ENCODE results near the gene NEU3.
"Not testable (repeated sequence)": the region's sequence is repeated elsewhere in the genome, so short reads cannot be mapped to it uniquely, and the experiment has no call there.

The NEU3 gene

GRCh38 chr11:75029836-75030631, 41.3 kb downstream of the NEU3 start:
- DNase-seq (ENCODE audit: low read depth in 2 of 2), result no peak

DNA sequence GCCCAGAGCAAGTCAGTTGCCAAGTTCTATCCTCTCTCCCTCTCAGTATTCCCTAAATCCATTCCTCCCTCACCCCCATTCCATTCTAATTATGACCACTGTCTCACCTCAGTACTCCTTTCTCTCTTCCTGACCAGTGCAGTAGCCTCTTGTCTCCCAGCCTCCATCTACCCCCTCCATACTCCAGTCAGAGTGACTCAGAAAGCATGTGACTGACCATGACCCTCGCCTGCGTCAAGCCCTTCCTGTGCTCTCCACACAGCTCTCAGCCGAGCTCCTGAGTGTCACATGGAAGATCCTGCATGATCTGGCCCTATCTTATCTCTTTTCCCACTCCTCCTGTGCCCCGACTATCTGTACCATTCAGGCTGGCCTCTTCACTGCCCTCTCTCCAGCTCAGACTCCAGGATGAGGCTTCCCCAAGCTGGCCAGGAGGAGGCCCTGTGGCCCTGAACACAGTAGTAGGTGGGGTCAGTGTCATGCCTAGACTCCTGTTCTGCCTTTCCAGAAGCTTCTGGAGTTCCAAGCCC, 42.6 kb downstream of the NEU3 start:
- DNase-seq (ENCODE audit: low read depth in 2 of 2), result no peak

- DNase-seq (ENCODE audit: low read depth in 2 of 2), result peak in 1 of 2 experiments; percentile 31
Measured at GRCh38 chr11:75031771-75032549, 43.2 kb downstream of the NEU3 start.

DNA sequence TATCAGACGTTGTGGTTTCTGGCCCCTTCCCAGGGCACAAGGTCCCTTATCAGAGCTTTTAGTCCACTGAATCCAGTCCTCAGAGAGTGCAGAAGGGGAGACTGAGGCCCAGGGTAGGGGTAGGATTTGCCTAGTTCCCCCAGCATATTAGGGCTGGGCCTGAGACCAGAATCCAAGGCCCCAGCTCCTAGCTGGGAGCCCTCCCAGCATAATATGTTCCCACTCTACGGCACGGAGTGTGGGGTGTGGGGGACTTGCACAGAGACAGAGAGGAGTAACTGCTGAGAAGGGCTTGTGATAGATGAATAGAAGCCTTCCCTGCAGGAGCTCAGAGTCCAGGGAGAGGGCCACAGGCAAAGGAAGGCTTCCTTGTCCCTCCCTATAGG, 43.8 kb downstream of the NEU3 start:
- DNase-seq (ENCODE audit: low read depth in 2 of 2), result no peak

DNA sequence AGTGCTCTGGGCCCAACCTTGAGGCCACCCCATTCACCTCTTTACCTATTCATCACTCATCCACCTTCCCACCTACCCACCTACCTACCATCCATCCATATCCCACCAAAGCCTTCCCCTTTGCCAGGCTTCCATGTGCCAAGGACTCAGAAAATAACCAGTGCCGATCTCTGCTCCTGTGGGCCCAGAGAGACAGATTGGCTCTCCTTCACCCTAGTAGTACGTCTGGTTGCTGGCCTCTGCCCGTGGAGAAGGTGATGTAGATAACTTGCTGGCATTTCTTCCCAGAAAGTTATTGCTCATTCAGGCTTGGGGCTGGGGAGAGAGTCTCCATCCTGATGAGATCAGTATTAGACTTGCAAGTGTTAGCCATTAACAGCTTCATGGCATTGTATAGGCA, 45.2 kb downstream of the NEU3 start:
- no peak for DNase-seq (ENCODE audit: low read depth in 2 of 2)

- DNase-seq (ENCODE audit: low read depth in 2 of 2), result no peak
Measured at GRCh38 chr11:75035256-75035655, 46.5 kb downstream of the NEU3 start.

GRCh38 chr11:75035911-75036565, 47.3 kb downstream of the NEU3 start:
- DNase-seq (ENCODE audit: low read depth in 2 of 2), result no peak

- no peak for DNase-seq (ENCODE audit: low read depth in 2 of 2)
Measured at GRCh38 chr11:75040167-75040770, 51.5 kb downstream of the NEU3 start.

DNA sequence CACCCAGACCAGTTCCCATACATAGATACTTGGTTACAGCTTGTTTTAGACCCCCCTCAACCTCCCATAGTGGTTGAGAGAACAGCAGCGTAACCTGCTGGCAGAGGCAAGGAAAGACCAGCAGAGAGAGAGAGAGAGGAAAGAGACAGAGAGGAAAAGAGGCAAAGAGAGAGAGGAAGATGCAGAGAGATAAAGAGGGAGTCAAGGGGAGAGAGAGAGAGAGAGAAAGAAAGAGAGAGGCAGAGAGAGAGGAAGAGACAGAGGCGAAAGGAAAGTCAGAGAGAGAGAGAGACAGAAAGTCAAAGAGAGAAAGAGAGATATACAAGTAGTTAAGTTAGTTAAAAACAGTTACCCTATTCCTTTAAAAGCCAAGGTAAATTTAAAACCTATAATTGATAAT, 52.5 kb downstream of the NEU3 start:
- no peak for DNase-seq (ENCODE audit: low read depth in 2 of 2)

- not testable (repeated sequence) for DNase-seq (ENCODE audit: low read depth in 2 of 2)
Measured at GRCh38 chr11:75041821-75042220, 53.1 kb downstream of the NEU3 start.

GRCh38 chr11:75044381-75045170, 55.8 kb downstream of the NEU3 start:
- not testable (repeated sequence) for DNase-seq (ENCODE audit: low read depth in 2 of 2)

GRCh38 chr11:75046668-75047067, 57.9 kb downstream of the NEU3 start:
- DNase-seq (ENCODE audit: low read depth in 2 of 2), result not testable (repeated sequence)

- no peak for DNase-seq (ENCODE audit: low read depth in 2 of 2)
Measured at GRCh38 chr11:75047191-75047590, 58.5 kb downstream of the NEU3 start.

- DNase-seq (ENCODE audit: low read depth in 2 of 2), result not testable (repeated sequence)
Measured at GRCh38 chr11:75049501-75050266, 61.0 kb downstream of the NEU3 start.

GRCh38 chr11:75050516-75050915, 61.8 kb downstream of the NEU3 start:
- DNase-seq (ENCODE audit: low read depth in 2 of 2), result no peak

DNA sequence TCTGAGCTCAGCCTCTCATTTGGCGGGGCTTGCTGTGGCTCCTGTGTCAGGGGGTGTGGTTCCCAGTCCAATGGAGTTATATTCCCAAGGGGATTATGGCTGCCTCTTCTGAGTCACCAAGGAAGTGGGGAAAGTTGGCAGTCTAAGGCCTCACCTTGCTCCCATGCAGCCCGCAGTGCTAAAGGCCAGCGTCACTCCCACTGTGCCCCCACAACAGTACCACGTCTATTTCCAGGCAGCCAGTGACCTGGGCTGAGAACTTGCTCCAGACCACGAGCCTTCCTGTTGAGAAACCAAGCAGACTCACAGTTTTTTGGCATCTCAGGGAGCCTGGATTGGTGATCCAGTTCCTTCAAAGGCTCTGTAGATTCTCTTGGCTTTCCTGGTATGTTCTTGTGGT, 62.3 kb downstream of the NEU3 start:
- DNase-seq (ENCODE audit: low read depth in 2 of 2), result no peak

DNA sequence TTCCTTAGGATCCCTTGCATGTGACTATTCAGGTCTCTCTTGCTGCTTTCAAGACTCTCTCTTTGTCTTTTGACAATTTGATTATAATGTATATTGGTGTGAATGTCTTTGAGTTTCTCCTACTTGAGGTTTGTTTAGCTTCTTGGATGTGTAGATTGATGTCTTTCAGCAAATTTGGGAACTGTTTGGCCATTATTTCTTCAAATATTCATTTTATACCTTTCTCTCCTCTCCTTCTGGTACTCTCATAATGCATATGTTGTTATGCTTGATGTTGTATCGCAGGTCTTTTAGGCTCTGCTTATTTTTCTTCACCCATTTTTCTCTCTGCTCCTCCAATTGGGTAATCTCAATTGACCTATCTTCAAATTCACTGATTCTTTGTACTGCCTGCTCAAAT, 63.7 kb downstream of the NEU3 start:
- no peak for DNase-seq (ENCODE audit: low read depth in 2 of 2)

- no peak for DNase-seq (ENCODE audit: low read depth in 2 of 2)
Measured at GRCh38 chr11:75055511-75055910, 66.8 kb downstream of the NEU3 start.

GRCh38 chr11:75056814-75057213, 68.1 kb downstream of the NEU3 start:
- DNase-seq (ENCODE audit: low read depth in 2 of 2), result no peak

DNA sequence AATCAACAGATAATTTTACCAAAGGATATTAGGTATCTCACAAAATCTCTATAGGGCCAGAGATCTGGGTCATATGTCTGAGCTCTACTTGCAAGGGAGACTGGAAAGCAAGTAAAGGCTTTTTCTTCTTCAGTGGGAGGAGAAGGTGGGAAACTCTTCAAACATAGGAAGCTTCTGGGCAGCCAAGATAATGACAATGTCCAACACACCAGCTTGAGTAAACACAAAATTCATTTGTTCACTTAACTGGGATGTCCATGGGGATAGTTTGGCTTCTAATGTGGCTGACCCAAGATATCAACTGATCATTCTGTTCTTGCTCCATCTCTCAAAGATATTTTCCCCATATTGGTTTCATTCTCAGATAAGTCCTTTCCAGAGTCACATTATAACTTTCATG, 70.6 kb downstream of the NEU3 start:
- DNase-seq (ENCODE audit: low read depth in 2 of 2), result no peak
